BJ (cell line): ENCODE data around the gene NEK2. TPM values are rescaled to one million over a fixed set of nuclear protein-coding genes. Genes with fewer than 3 reads are reported as not detected.
"Not testable (repeated sequence)": the region's sequence is repeated elsewhere in the genome, so short reads cannot be mapped to it uniquely, and the experiment has no call there.

Experiments used
- CTCF ChIA-PET: fragments of 350-600 bp; formaldehyde crosslinking; extraction: SDS; loops from one replicate; lab custom pipeline; 2021; ENCODE audit warnings: antibody characterized with exemption, inconsistent platforms; lab: Yijun Ruan, JAX
- POLR2A ChIA-PET: fragments of 300-600 bp; sonication (Branson Sonifier 250); formaldehyde crosslinking; extraction: SDS; loops from one replicate; lab custom pipeline; 2021; ENCODE audit warnings: antibody characterized with exemption; lab: Charles Lee
- DNase-seq: peaks from one replicate; pipeline ENCODE4 v3.0.0-alpha.2; 2011; ENCODE audit warnings: low read depth
- H3K27me3 ChIP-seq: 2 replicates; pipeline ENCODE4 v1.6.0; 2011; ENCODE audit warnings: low read length; ENCODE audit not compliant: control insufficient read depth, insufficient read depth
- H3K36me3 ChIP-seq: 2 replicates; pipeline ENCODE4 v1.5.1; 2011; ENCODE audit warnings: low read length; ENCODE audit not compliant: control insufficient read depth, insufficient read depth
- H3K4me3 ChIP-seq: 2 replicates; pipeline ENCODE4 v1.5.1; 2011; ENCODE audit warnings: low read depth, mild to moderate bottlenecking, control low read depth, low read length
- polyA plus RNA-seq: library from polyadenylated mRNA; depleted of rRNA; stranded (reverse); fragments of >200 nt; gene quantifications from 2 replicates; pipeline ENCODE4 v1.2.3, GENCODE V29; 2011
- TF ChIP-seq, protein P1 (sequence below): IDR thresholded peaks from 2 replicates; pipeline ENCODE4 v1.5.1; 2011; ENCODE audit warnings: low read depth, mild to moderate bottlenecking, control low read depth, inconsistent platforms, low read length, moderate library complexity; ENCODE audit not compliant: insufficient read depth

NEK2 gene
- polyA plus RNA-seq, 1 experiment = 8.8 TPM

DNA sequence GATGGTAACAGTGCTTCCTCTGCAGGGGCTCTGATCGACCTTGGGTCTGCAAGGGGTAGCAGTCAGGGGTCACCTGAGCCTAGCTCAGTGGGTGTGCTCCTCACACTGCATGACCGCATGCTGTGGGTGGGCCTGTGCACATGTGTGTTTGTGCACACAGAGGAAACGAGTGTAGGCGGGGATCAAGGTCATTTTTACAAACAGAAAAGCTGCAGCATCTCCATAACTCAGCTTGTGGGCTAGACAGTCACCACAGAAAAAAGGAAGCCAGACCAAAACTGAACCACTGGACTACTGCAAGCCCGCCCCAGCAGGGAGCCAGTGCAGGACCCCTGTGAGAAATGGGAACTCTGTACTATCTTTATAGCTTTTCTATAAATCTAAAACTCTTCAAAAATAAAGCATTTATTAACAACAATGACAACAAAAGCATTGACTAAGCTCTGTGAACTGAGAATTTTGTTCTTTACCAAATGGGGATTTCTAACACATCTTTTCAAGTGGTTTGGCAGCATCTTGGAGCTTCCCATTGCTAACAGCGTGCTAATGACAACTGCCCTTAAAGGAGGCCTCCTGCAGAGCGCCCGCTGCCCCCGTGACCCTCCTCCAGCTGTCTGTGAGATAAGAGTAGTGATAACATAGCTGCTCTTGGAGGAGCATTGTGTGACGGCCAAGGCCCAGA, 19.9 kb upstream of the NEK2 start:
- no peak for DNase-seq
- Histone ChIP-seq H3K36me3 (no peaks in the 10 kb centered on the region), H3K4me3 (no peak overlapping the region), H3K27me3 (peaks cover 2% of the 10 kb centered on the region; the same call in 1 of the 2 replicates)
- ChIA-PET POLR2A (no interaction called here), CTCF (interaction anchor here (1.4 to 1.6 kb wide), 3 partner anchors 14 to 761 kb away, joined by 4 to 6 read pairs (median 5); partner anchors contain the start of genes DTL and INTS7)
- TF ChIP-seq, protein P1, sequence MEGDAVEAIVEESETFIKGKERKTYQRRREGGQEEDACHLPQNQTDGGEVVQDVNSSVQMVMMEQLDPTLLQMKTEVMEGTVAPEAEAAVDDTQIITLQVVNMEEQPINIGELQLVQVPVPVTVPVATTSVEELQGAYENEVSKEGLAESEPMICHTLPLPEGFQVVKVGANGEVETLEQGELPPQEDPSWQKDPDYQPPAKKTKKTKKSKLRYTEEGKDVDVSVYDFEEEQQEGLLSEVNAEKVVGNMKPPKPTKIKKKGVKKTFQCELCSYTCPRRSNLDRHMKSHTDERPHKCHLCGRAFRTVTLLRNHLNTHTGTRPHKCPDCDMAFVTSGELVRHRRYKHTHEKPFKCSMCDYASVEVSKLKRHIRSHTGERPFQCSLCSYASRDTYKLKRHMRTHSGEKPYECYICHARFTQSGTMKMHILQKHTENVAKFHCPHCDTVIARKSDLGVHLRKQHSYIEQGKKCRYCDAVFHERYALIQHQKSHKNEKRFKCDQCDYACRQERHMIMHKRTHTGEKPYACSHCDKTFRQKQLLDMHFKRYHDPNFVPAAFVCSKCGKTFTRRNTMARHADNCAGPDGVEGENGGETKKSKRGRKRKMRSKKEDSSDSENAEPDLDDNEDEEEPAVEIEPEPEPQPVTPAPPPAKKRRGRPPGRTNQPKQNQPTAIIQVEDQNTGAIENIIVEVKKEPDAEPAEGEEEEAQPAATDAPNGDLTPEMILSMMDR = no peak

- DNase-seq, H3K27me3 ChIP-seq, H3K36me3 ChIP-seq, H3K4me3 ChIP-seq, POLR2A ChIA-PET, CTCF ChIA-PET: not testable (repeated sequence)
Measured at GRCh38 chr1:211693911-211694310, 18.5 kb upstream of the NEK2 start.

GRCh38 chr1:211688421-211688820, 13.0 kb upstream of the NEK2 start:
- CTCF ChIA-PET = no interaction called here
- TF ChIP-seq, protein P1 = no peak
- DNase-seq = no peak
- no peaks in the 10 kb centered on the region for H3K36me3 ChIP-seq
- no peak overlapping the region for H3K4me3 ChIP-seq
- POLR2A ChIA-PET = no interaction called here
- no peaks in the 10 kb centered on the region; the same call in 1 of the 2 replicates for H3K27me3 ChIP-seq

GRCh38 chr1:211687462-211688215, 12.2 kb upstream of the NEK2 start:
- Histone ChIP-seq H3K27me3 (no peaks in the 10 kb centered on the region; the same call in 1 of the 2 replicates), H3K36me3 (no peaks in the 10 kb centered on the region), H3K4me3 (no peak overlapping the region)
- TF ChIP-seq, protein P1 = no peak
- POLR2A ChIA-PET = no interaction called here
- no peak for DNase-seq
- CTCF ChIA-PET = interaction anchor here (6.0 kb wide), 1 partner anchor 11 kb away, joined by 39 read pairs; no protein-coding TSS in a partner anchor

- ChIA-PET POLR2A (no interaction called here), CTCF (interaction anchor here (1.8 to 6.5 kb wide), 3 partner anchors 12 to 374 kb away, joined by 5 to 92 read pairs (median 39); partner anchors contain the start of genes DTL and INTS7)
- TF ChIP-seq, protein P1 = no peak
- DNase-seq = no peak
- H3K4me3 ChIP-seq = no peak overlapping the region
- no peaks in the 10 kb centered on the region; the same call in 1 of the 2 replicates for H3K27me3 ChIP-seq
- no peaks in the 10 kb centered on the region for H3K36me3 ChIP-seq
Measured at GRCh38 chr1:211685823-211686222, 10.4 kb upstream of the NEK2 start.
